SK-N-MC (cell line): ENCODE measurements around the gene TTC22.
"Not testable (repeated sequence)": the region's sequence is repeated elsewhere in the genome, so short reads cannot be mapped to it uniquely, and the experiment has no call there.

Experiments used
- DNase-seq: peaks from one replicate; pipeline ENCODE4 v3.0.0-alpha.2; 2011; ENCODE audit warnings: low read depth, low spot score
- H3K27ac ChIP-seq: fragments of 200-600 bp; sonication (generic); 2 replicates; pipeline ENCODE4 v1.5.1; 2016; ENCODE audit warnings: mixed run types
- H3K36me3 ChIP-seq: fragments of 200-600 bp; sonication (generic); 2 replicates; pipeline ENCODE4 v1.6.1; 2017; ENCODE audit warnings: antibody characterized with exemption, low read length, mixed read lengths; ENCODE audit not compliant: insufficient read depth
- H3K4me3 ChIP-seq: fragments of 200-600 bp; sonication (generic); 2 replicates; pipeline ENCODE4 v1.5.1; 2016
- H3K9ac ChIP-seq: fragments of 200-600 bp; sonication (generic); 2 replicates; pipeline ENCODE4 v1.8.0; 2017; ENCODE audit warnings: mixed run types, mixed read lengths; ENCODE audit not compliant: insufficient read length
- H3K9me3 ChIP-seq: fragments of 200-600 bp; sonication (generic); 2 replicates; pipeline ENCODE4 v1.6.1; 2017; ENCODE audit warnings: low read depth, mild to moderate bottlenecking, antibody characterized with exemption, low read length, moderate library complexity, mixed read lengths
- EZH2 ChIP-seq: fragments of 200-600 bp; sonication (generic); IDR thresholded peaks from one replicate; pipeline ENCODE4 v1.6.1; 2017; ENCODE audit warnings: antibody characterized with exemption
- FOXP2 ChIP-seq: optimal IDR thresholded peaks from 2 replicates; pipeline ENCODE3; 2011; ENCODE audit warnings: mild to moderate bottlenecking, moderate library complexity; ENCODE audit not compliant: insufficient read depth; ENCODE audit errors: extremely low read length, control extremely low read depth
- POLR2AphosphoS5 ChIP-seq: IDR thresholded peaks from 2 replicates; pipeline ENCODE4 v1.6.1; 2012; ENCODE audit warnings: mild to moderate bottlenecking, low read depth, low read length, borderline replicate concordance

The TTC22 gene

GRCh38 chr1:54782156-54782555 is 19.0 kb downstream of the TTC22 start:
- DNase-seq, result no peak
- H3K27ac ChIP-seq, result no peak overlapping the region
- no peak for TF ChIP-seq POLR2AphosphoS5
- no peaks in the 10 kb centered on the region for H3K36me3 ChIP-seq
- H3K4me3 ChIP-seq, result no peak overlapping the region
- no peak overlapping the region for H3K9ac ChIP-seq
- H3K9me3 ChIP-seq, result no peaks in the 10 kb centered on the region

GRCh38 chr1:54781023-54781723 is 19.9 kb downstream of the TTC22 start:
- H3K36me3 ChIP-seq, result no peaks in the 10 kb centered on the region
- no peak overlapping the region for H3K27ac ChIP-seq
- H3K4me3 ChIP-seq, result no peak overlapping the region
- no peak for DNase-seq
- TF ChIP-seq POLR2AphosphoS5, result no peak
- TF ChIP-seq FOXP2, result no peak
- no peak for TF ChIP-seq EZH2
- H3K9me3 ChIP-seq, result no peaks in the 10 kb centered on the region
- no peak overlapping the region for H3K9ac ChIP-seq

- no peak for DNase-seq
- no peak for TF ChIP-seq FOXP2
- no peak for TF ChIP-seq EZH2
- TF ChIP-seq POLR2AphosphoS5, result no peak
- Histone ChIP-seq H3K36me3 (no peaks in the 10 kb centered on the region), H3K27ac (no peak overlapping the region), H3K4me3 (no peak overlapping the region), H3K9me3 (no peaks in the 10 kb centered on the region), H3K9ac (no peak overlapping the region)
These were observed 23.7 kb downstream of the TTC22 start for GRCh38 chr1:54777431-54777830.

- Histone ChIP-seq H3K36me3 (no peaks in the 10 kb centered on the region), H3K27ac (no peak overlapping the region), H3K9me3 (no peaks in the 10 kb centered on the region), H3K4me3 (no peak overlapping the region), H3K9ac (no peak overlapping the region)
- no peak for TF ChIP-seq FOXP2
- no peak for TF ChIP-seq EZH2
- TF ChIP-seq POLR2AphosphoS5, result no peak
- DNase-seq, result no peak
These were observed 24.1 kb downstream of the TTC22 start for GRCh38 chr1:54777011-54777410.

- not testable (repeated sequence) for H3K9ac ChIP-seq, DNase-seq, H3K4me3 ChIP-seq, H3K9me3 ChIP-seq, H3K36me3 ChIP-seq, H3K27ac ChIP-seq
These were observed 25.0 kb downstream of the TTC22 start for GRCh38 chr1:54775828-54776721.

- TF ChIP-seq POLR2AphosphoS5 (no peak), EZH2 (no peak), FOXP2 (no peak)
- no peak for DNase-seq
- H3K4me3 ChIP-seq, result no peak overlapping the region
- H3K36me3 ChIP-seq, result no peaks in the 10 kb centered on the region
- no peak overlapping the region for H3K27ac ChIP-seq
- no peaks in the 10 kb centered on the region for H3K9me3 ChIP-seq
- H3K9ac ChIP-seq, result no peak overlapping the region
These were observed 26.2 kb downstream of the TTC22 start for GRCh38 chr1:54774820-54775498.

- H3K36me3 ChIP-seq, result no peaks in the 10 kb centered on the region
- no peak overlapping the region for H3K9ac ChIP-seq
- no peaks in the 10 kb centered on the region for H3K9me3 ChIP-seq
- no peak overlapping the region for H3K27ac ChIP-seq
- DNase-seq, result no peak
- no peak overlapping the region for H3K4me3 ChIP-seq
- no peak for TF ChIP-seq EZH2
- no peak for TF ChIP-seq FOXP2
- no peak for TF ChIP-seq POLR2AphosphoS5
These were observed 28.2 kb downstream of the TTC22 start for GRCh38 chr1:54772951-54773350.

GRCh38 chr1:54768093-54768492 is 33.0 kb downstream of the TTC22 start:
- no peaks in the 10 kb centered on the region for H3K36me3 ChIP-seq
- H3K9me3 ChIP-seq, result no peaks in the 10 kb centered on the region
- no peak overlapping the region for H3K4me3 ChIP-seq
- TF ChIP-seq FOXP2 (no peak), EZH2 (no peak), POLR2AphosphoS5 (no peak)
- no peak for DNase-seq
- H3K9ac ChIP-seq, result no peak overlapping the region
- no peak overlapping the region for H3K27ac ChIP-seq
